Activated T-cell treated with anti-CD3 and anti-CD28 coated beads for 1 hour (primary cell): Measurements from ENCODE around the gene EXOC3L4.
A peak's percentile ranks its signal among the peaks of the same experiment; 100 is the strongest.

Experiments
- DNase-seq: peaks from one replicate; pipeline ENCODE4 v3.0.0-alpha.2; 2020; ENCODE audit warnings: low read depth

Gene EXOC3L4

GRCh38 chr14:103070971-103071542 is 23.5 kb upstream of the EXOC3L4 start:
- no peak for DNase-seq

- no peak for DNase-seq
Measured at GRCh38 chr14:103071544-103072251, 22.8 kb upstream of the EXOC3L4 start.

- no peak for DNase-seq
Measured at GRCh38 chr14:103072595-103073366, 21.7 kb upstream of the EXOC3L4 start.

GRCh38 chr14:103073367-103073875 is 21.1 kb upstream of the EXOC3L4 start:
- no peak for DNase-seq

- DNase-seq = no peak
Measured at GRCh38 chr14:103073876-103074728, 20.4 kb upstream of the EXOC3L4 start.

- no peak for DNase-seq
Measured at GRCh38 chr14:103074729-103075367, 19.7 kb upstream of the EXOC3L4 start.

- DNase-seq = peak; percentile 67
Measured at GRCh38 chr14:103078420-103078749, 16.1 kb upstream of the EXOC3L4 start.

GRCh38 chr14:103078860-103079587 is 15.5 kb upstream of the EXOC3L4 start:
- no peak for DNase-seq

- DNase-seq = no peak
Measured at GRCh38 chr14:103081951-103082350, 12.6 kb upstream of the EXOC3L4 start.

GRCh38 chr14:103084021-103084919 is 10.3 kb upstream of the EXOC3L4 start, which contains the start of gene LBHD2:
TSS of gene LBHD2 (plus strand) at chr14:103084210. CDS start at chr14:103086013, 1,803 bp downstream.
- DNase-seq = no peak

GRCh38 chr14:103085106-103086091 is 9.1 kb upstream of the EXOC3L4 start:
- no peak for DNase-seq

- DNase-seq = no peak
Measured at GRCh38 chr14:103086771-103087342, 7.7 kb upstream of the EXOC3L4 start.

GRCh38 chr14:103087343-103087835 is 7.1 kb upstream of the EXOC3L4 start:
- DNase-seq = no peak

GRCh38 chr14:103088921-103089320 is 5.6 kb upstream of the EXOC3L4 start:
- no peak for DNase-seq

GRCh38 chr14:103089386-103090335 is 4.9 kb upstream of the EXOC3L4 start:
- no peak for DNase-seq

GRCh38 chr14:103090481-103091020 is 4.0 kb upstream of the EXOC3L4 start:
- DNase-seq = no peak
